Erythroblast (primary cell): Measurements from ENCODE around the gene AGR2.

Source experiments
- GATA1 ChIP-seq: IDR thresholded peaks from 2 replicates; pipeline ENCODE4 v1.6.1; 2011; ENCODE audit warnings: low read depth, mild to moderate bottlenecking, control low read depth, low read length, moderate library complexity
- POLR2A ChIP-seq: IDR thresholded peaks from 2 replicates; pipeline ENCODE4 v1.6.1; 2011; ENCODE audit warnings: mild to moderate bottlenecking, low read length

- TF ChIP-seq POLR2A, result no peak
- TF ChIP-seq GATA1, result no peak
Observed at GRCh38 chr7:16845746-16846145, 40.9 kb upstream of the AGR2 start.
